Stimulated activated CD4-positive, alpha-beta T cell treated with anti-CD3 and anti-CD28 coated beads, Interleukin-1b, Interleukin-23, amount 100 ng/mL, for 1 hour (primary cell): Measurements from ENCODE around the gene SNX9.
"Not testable (repeated sequence)": the region's sequence is repeated elsewhere in the genome, so short reads cannot be mapped to it uniquely, and the experiment has no call there.

Source experiments
- DNase-seq, 2 donors: peaks; one replicate each; pipeline ENCODE4 v3.0.0-alpha.2; 2020; ENCODE audit warnings: low read depth in 2 of 2

The SNX9 gene

GRCh38 chr6:157885211-157885788 lies 62.3 kb downstream of the SNX9 start:
- peak in 1 of 2 donors; percentile 14 for DNase-seq

- DNase-seq: no peak
These were observed 62.8 kb downstream of the SNX9 start for GRCh38 chr6:157885876-157886275.

DNA sequence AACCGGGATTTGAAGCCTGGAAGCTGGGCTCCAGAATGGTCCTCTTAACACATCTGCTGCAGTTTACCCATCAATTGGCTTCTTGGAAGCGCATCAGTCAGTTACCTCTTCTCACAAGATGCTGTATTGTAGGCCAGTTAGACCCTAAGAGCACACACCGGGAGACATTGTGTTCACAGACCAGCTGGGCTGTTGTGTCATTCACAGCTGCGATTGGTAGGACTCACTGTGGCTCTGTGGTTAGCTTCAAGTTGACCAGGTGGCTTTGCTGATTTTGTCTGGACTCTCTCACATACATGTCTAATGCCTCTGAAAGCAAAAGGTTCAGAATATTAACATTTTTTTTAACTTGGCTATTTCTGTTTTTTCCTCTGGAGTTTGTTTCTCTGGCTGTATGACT lies 64.8 kb downstream of the SNX9 start:
- DNase-seq: no peak

- no peak for DNase-seq
These were observed 68.7 kb downstream of the SNX9 start for GRCh38 chr6:157891544-157892362.

DNA sequence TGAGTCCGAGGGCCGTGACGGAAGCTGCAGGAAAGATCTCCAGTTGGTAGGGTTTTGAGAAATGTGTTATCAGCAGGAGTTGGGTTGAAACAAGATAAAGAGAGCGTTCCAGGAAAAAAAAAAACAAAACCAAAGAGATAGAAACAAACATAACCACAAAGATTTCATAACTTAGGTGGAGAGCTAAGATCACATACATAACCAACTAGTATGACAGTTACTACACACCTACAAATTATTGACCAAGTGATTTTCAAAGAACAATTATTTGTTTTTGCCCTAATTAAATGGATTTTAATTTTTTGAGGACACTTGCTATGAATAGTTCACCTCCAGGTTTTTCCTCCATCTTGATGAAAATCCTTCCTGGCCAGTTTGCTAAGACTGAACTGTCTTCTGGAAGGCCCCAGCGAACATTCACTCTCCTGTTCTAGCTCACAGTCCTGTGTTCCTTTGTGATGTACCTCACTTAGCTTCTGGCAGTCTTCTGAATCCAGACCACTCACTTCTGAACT lies 69.4 kb downstream of the SNX9 start:
- DNase-seq: no peak

GRCh38 chr6:157893238-157893637 lies 70.2 kb downstream of the SNX9 start:
- peak in 1 of 2 donors; percentile 19 for DNase-seq

DNA sequence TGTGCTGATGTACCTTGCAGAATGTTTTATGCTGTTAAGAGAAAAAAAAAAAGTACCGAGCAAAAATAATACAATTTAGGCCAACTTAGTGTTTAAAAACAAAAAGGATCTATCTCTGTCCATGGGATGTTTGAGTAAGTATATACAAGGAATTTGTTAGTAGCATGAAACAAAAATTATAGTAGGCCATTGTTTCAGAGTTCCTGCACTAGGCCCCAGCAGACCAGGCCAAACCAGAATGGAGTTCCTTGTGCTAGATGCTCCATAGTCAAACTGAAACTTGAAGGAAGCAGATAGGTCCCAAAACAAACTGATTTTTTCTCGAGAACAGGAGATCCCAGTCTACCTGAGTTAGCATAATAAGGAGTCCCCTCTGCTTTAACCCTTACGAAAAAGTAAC lies 72.5 kb downstream of the SNX9 start:
- no peak for DNase-seq

GRCh38 chr6:157896932-157897331 lies 73.9 kb downstream of the SNX9 start:
- no peak for DNase-seq

DNA sequence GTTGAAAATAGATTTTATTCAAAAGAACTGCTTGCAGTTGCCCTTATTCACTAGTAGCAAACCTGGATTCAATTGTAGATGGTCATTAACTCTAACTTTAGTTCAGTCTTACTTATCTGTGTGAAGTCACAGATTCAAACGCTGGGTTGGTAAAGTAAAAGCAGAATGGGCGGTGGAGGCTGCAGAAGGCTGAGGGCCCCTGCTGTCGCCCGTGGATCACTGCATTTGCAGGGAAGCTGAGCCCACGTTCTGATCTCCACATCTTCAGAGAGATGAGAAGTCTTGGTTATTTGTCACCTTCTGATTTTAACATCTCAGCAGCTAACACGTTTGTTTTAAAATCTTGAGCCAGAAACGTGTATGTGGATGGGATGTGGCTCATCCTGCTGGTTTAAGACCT lies 75.1 kb downstream of the SNX9 start:
- no peak for DNase-seq

- DNase-seq: no peak
These were observed 75.6 kb downstream of the SNX9 start for GRCh38 chr6:157898640-157899039.

DNA sequence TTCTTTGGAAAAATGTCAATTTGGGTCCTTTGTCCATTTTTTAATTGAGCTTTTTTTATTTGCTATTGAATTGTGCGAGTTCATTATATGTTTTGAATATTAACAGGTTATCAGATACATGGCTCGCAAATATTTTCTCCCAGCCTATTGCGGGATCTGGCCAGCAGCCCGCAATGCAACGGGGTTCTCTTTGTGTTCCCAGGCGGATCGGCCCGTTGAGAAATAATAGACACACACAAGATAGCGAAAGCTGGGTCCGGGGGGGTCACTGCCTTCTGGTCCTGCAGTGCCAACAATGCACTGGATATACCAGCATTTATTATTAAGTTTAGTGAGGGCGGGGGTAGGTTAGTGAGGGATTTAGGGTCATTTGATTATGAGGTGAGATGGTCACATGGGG lies 77.2 kb downstream of the SNX9 start:
- DNase-seq: not testable (repeated sequence)

GRCh38 chr6:157900751-157901150 lies 77.7 kb downstream of the SNX9 start:
- not testable (repeated sequence) for DNase-seq

DNA sequence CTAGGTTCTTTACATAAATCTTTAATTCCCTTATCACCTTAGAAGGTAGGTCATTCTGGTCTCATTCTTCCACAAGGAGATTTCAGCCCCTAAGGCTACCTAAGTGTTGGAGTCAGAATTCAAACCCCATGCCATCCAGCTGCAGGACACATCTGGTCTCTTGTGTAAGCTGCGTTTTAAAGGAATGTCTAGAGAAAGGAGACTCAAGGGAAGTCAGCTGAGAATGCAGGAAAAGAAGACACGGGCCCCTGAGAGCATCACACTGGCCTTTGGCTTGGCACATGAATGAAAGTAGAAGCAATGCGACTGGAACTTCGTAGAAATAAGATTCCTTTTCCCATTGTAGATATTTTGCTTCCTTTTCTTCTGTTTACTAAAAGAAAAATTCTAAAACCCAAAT lies 82.0 kb downstream of the SNX9 start:
- DNase-seq: no peak

GRCh38 chr6:157905590-157906342 lies 82.7 kb downstream of the SNX9 start:
- no peak for DNase-seq

DNA sequence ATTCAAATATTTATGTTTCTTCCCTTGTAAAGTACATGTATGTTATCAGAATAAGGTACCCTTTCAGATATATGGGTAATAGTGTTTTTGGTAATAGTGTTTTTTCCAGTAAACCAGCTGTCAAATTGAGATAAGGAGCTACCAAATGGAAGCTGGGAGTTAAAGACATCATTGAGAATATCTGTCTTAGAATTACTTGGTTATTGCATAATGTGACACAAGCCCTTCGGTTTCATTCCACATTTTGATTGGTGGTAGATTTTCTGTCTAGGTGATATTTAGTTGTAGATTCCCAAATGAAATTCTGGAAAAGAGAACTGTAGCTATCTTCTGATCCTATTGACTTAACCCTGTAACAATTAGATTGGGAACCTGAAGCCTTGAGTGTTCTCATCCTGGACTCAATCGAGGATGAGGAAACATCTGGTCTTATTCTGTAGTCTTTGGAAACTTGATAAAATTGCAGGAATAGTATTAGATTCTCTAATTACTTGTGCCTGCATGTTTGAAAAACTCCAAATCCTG lies 83.6 kb downstream of the SNX9 start:
- no peak for DNase-seq

GRCh38 chr6:157907651-157908050 lies 84.6 kb downstream of the SNX9 start:
- DNase-seq: no peak

- DNase-seq: no peak
These were observed 85.6 kb downstream of the SNX9 start for GRCh38 chr6:157908369-157909281.

DNA sequence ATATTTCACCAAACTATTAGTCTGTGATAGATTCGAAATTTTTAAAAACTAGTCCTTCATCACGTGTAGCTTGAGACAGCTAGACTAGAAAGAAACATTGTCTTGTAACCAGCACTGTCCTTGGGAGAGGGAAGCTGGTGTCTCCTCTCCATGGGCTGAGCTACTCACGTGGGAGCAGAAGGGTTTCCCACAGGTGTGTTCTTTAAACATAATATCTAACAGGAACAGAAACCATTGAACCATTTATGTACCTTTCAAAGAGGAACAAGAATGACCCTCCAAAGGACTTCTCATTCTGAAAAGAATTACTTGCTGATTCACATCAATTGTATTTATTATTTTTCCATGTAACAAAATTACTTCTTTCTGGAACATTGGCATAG lies 86.2 kb downstream of the SNX9 start:
- no peak for DNase-seq

GRCh38 chr6:157911278-157911677 lies 88.2 kb downstream of the SNX9 start:
- DNase-seq: no peak

GRCh38 chr6:157911786-157912185 lies 88.7 kb downstream of the SNX9 start:
- DNase-seq: no peak

DNA sequence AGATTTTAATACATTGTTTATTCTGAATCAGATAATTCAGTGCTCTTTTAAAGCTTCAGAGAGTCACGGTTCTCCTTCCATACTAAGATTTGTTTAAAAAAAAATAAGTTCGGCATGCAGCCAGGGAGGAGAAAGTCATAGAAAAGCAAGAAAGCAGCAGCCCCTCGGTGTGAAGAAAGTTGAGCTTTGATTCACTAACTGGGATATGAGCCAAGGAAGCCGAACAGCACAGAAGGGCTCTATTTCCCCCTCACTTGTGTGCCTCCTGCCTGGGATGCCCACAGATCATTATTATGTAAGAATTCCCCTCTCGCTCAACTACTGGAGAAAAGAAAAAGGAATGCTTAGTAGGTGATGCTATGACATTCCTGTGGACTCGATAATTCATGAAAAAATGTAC lies 89.3 kb downstream of the SNX9 start:
- DNase-seq: no peak
